Activated naive CD4-positive, alpha-beta T cell treated with anti-CD3 and anti-CD28 coated beads, Interleukin-2, amount 10 ng/mL, durations not matched to agents 7 days and 5 days (primary cell): ENCODE results near the gene DNPEP.

Experiments
- CTCF ChIA-PET: fragments of 350-600 bp; sonication (Branson Sonifier 250); formaldehyde crosslinking; loops from one replicate; lab custom pipeline; 2021; ENCODE audit warnings: antibody characterized with exemption; lab: Charles Lee
- DNase-seq: peaks from one replicate; pipeline ENCODE4 v3.0.0-alpha.2; 2020
- H3K27ac Mint-ChIP-seq: one replicate; pipeline ENCODE4 v1.8.0; 2021; ENCODE audit warnings: mild to moderate bottlenecking, moderate library complexity, mixed read lengths
- H3K27me3 Mint-ChIP-seq: one replicate; pipeline ENCODE4 v1.8.0; 2021; ENCODE audit warnings: mild to moderate bottlenecking, mixed read lengths
- H3K36me3 Mint-ChIP-seq: one replicate; pipeline ENCODE4 v1.8.0; 2021; ENCODE audit warnings: mixed read lengths
- H3K4me1 Mint-ChIP-seq: one replicate; pipeline ENCODE4 v1.8.0; 2021; ENCODE audit warnings: mixed read lengths
- H3K4me3 Mint-ChIP-seq: one replicate; pipeline ENCODE4 v1.8.0; 2021; ENCODE audit warnings: mild to moderate bottlenecking, moderate library complexity, mixed read lengths
- H3K9me3 Mint-ChIP-seq: one replicate; pipeline ENCODE4 v1.8.0; 2021; ENCODE audit warnings: mixed read lengths

Gene DNPEP

DNA sequence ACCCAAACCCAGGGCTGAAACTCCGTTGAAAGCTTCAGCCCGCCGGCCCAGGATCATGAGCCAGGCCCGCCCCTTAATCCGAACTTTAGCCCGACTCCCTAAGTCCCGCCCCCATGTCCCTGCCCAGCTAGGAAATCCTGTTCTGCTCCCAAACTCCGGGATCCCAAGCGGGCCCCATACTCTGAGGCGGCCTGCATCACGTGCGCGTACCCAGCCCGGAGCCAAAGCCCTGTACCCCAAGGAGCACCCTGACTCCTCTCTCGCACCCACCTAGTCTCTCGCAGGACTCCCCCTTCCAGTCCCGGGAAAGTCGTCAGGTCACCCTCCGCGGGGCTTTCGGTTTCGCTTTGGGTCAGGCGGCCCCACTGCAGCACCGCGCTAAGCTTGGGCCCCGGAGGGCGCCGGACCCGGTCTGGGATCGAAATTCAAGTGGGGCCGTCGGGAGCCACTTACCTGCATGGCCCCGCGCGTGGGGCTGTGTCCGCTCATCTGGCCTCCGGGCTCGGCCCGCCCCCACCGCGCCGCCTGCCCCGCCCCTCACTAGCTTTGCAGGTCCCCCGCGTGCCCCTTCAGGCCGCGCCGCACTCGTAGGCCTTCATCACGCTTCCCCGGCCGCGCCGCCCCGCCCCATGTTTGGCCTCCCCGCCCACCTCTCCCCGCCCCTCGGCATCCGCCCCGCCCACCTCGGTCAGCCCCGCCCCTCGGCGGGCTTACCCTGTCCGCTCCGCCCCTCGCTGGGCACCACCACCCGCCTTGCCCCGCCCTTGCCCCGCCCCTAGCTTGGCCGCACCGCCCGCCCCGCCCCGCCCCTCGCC is at the start of gene DNPEP:
TSS of gene DNPEP (minus strand) at position 607 of the 815 bp plus-strand sequence. CDS start at position 489, 118 bp downstream.
- Mint-ChIP-seq H3K27me3 (peaks cover 9% of the 10 kb centered on the region), H3K36me3 (peaks cover 32% of the 10 kb centered on the region), H3K27ac (peak within 1 kb of the TSS; percentile 96), H3K4me3 (peak within 1 kb of the TSS; percentile 96), H3K9me3 (no peaks in the 10 kb centered on the region), H3K4me1 (peaks cover 21% of the 10 kb centered on the region)
- DNase-seq, result peak; percentile 92
- CTCF ChIA-PET, result interaction anchor here (0.9 to 1.6 kb wide), 2 partner anchors 21 to 84 kb away, joined by 3 read pairs; no protein-coding TSS in a partner anchor

DNA sequence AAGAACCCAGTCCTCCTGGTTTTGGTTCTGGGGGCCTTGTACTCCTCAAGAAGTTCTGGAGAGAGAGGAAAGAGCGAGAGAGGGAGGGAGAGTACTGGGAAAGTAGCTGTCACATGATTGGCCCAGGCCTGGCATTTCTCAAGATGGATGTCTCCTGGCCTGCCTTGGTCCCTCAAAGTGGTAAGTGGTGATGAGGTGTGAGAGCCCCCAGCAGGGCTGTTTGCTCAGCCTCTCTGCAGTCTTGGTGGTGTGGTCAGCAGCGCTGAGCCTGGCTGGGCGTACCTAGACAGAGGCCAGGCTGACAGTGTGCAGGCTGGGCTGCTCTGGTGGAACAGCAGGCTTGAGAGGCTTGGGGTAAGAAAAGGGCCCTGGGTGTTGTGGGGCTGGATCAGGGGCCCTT is 49.4 kb upstream of the DNPEP start:
- H3K9me3 Mint-ChIP-seq, result no peaks in the 10 kb centered on the region
- peaks cover 18% of the 10 kb centered on the region for H3K27me3 Mint-ChIP-seq
- DNase-seq, result no peak
- H3K27ac Mint-ChIP-seq, result no peak overlapping the region
- no peak overlapping the region for H3K4me3 Mint-ChIP-seq
- no peaks in the 10 kb centered on the region for H3K36me3 Mint-ChIP-seq
- H3K4me1 Mint-ChIP-seq, result peaks cover 8% of the 10 kb centered on the region
- CTCF ChIA-PET, result interaction anchor here (1.0 kb wide), 1 partner anchor 39 kb away, joined by 3 read pairs; no protein-coding TSS in a partner anchor

DNA sequence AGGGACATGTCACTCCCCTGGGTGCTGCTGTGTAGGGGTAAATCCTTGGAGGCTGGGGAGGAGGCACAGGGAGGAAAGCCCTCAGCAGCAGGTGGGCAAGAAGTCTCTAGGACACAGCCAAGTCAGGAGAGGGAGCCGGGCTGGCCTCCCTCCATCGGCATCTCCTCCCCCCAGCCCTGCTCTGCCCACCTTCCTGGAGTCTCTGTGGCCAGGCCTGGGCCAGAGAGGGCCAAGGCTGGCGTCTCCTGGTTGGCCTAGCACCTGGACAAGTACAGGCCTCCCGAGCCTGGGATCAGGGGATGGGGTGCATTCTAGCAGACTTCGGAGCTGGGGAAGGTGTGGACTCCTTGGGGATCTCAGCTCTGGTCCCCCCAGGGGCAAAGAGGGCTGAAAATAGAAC is 48.8 kb upstream of the DNPEP start:
- Mint-ChIP-seq H3K4me1 (peaks cover 7% of the 10 kb centered on the region), H3K36me3 (no peaks in the 10 kb centered on the region), H3K4me3 (no peak overlapping the region), H3K27me3 (peaks cover 17% of the 10 kb centered on the region), H3K27ac (no peak overlapping the region), H3K9me3 (no peaks in the 10 kb centered on the region)
- CTCF ChIA-PET, result interaction anchor here (0.7 to 4.4 kb wide), 3 partner anchors 18 to 39 kb away, joined by 3 to 31 read pairs (median 3); no protein-coding TSS in a partner anchor
- no peak for DNase-seq

DNA sequence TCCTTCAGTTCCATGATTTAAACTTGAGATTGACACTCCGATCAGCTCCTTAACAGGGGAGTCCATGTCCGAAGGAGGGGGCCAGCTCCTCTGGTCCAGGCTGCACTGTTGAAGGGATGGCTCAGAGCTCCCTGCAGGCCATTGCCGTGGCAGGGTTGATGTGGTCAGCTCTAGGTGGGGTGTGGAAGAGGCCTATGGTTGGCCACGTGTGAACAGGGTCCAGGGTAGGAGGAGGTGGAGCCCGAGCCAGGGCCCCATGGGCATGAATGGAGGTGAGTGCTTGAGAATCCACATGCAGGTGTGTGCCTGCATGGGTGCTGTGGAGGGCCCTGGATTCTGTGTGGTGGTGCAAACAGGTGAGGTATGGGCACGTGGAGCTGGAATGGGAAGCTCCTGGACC is 48.0 kb upstream of the DNPEP start:
- H3K36me3 Mint-ChIP-seq, result no peaks in the 10 kb centered on the region
- H3K4me3 Mint-ChIP-seq, result no peak overlapping the region
- H3K27ac Mint-ChIP-seq, result no peak overlapping the region
- no peak for DNase-seq
- CTCF ChIA-PET, result interaction anchor here (0.7 to 4.4 kb wide), 2 partner anchors 19 to 33 kb away, joined by 3 to 31 read pairs; no protein-coding TSS in a partner anchor
- no peaks in the 10 kb centered on the region for H3K9me3 Mint-ChIP-seq
- H3K4me1 Mint-ChIP-seq, result no peaks in the 10 kb centered on the region
- peaks cover 22% of the 10 kb centered on the region for H3K27me3 Mint-ChIP-seq

DNA sequence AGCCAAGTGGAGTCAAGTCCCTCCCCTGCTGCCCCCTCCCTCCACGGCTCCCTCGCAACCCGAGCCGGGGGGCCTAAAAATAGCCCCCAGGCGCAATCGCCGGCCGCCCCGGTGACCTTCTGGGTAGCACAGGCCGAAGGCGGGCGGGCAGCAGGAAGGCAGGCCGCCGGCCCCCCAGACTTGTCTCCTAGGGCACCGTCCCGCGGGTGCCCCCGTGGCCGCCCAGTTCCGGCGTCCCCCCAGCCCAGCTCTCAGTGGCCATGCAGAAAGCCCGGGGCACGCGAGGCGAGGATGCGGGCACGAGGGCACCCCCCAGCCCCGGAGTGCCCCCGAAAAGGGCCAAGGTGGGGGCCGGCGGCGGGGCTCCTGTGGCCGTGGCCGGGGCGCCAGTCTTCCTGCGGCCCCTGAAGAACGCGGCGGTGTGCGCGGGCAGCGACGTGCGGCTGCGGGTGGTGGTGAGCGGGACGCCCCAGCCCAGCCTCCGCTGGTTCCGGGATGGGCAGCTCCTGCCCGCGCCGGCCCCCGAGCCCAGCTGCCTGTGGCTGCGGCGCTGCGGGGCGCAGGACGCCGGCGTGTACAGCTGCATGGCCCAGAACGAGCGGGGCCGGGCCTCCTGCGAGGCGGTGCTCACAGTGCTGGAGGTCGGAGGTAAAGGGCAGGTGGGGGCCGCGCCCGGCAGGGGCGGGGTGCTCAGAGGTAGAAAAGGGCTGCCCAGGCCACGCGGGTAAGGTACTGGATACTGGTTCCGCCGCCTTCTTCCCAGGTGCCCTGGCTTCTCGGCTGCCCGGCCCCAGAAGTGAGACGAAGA is 47.2 kb upstream of the DNPEP start, which contains the start of gene SPEG:
TSS of gene SPEG (plus strand) at position 126 of the 808 bp plus-strand sequence. CDS start at position 261, 135 bp downstream.
- H3K4me1 Mint-ChIP-seq, result no peaks in the 10 kb centered on the region
- H3K27ac Mint-ChIP-seq, result no peak within 1 kb of the TSS
- H3K4me3 Mint-ChIP-seq, result no peak within 1 kb of the TSS
- no peak for DNase-seq
- peaks cover 23% of the 10 kb centered on the region for H3K27me3 Mint-ChIP-seq
- no peaks in the 10 kb centered on the region for H3K9me3 Mint-ChIP-seq
- H3K36me3 Mint-ChIP-seq, result no peaks in the 10 kb centered on the region
- CTCF ChIA-PET, result interaction anchor here (4.4 kb wide), 1 partner anchor 32 kb away, joined by 31 read pairs; no protein-coding TSS in a partner anchor

DNA sequence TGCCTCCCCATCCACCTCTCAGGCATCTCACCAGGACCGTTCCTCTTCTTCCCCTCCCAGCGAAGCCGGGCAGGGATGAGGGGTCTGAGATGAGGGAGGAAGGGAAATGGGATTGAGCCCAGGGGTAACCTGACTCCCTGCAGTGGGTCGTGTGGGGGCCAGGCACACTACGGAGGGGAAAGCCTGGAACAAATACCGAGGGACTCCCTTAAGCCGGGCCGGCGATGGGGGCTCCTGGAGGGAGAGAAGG is 46.7 kb upstream of the DNPEP start:
- H3K9me3 Mint-ChIP-seq, result no peaks in the 10 kb centered on the region
- H3K27me3 Mint-ChIP-seq, result peaks cover 25% of the 10 kb centered on the region
- no peak for DNase-seq
- no peak overlapping the region for H3K4me3 Mint-ChIP-seq
- no peaks in the 10 kb centered on the region for H3K4me1 Mint-ChIP-seq
- H3K27ac Mint-ChIP-seq, result no peak overlapping the region
- H3K36me3 Mint-ChIP-seq, result no peaks in the 10 kb centered on the region
- CTCF ChIA-PET, result interaction anchor here (1.0 to 4.4 kb wide), 4 partner anchors 13 to 32 kb away, joined by 4 to 31 read pairs (median 5); no protein-coding TSS in a partner anchor

DNA sequence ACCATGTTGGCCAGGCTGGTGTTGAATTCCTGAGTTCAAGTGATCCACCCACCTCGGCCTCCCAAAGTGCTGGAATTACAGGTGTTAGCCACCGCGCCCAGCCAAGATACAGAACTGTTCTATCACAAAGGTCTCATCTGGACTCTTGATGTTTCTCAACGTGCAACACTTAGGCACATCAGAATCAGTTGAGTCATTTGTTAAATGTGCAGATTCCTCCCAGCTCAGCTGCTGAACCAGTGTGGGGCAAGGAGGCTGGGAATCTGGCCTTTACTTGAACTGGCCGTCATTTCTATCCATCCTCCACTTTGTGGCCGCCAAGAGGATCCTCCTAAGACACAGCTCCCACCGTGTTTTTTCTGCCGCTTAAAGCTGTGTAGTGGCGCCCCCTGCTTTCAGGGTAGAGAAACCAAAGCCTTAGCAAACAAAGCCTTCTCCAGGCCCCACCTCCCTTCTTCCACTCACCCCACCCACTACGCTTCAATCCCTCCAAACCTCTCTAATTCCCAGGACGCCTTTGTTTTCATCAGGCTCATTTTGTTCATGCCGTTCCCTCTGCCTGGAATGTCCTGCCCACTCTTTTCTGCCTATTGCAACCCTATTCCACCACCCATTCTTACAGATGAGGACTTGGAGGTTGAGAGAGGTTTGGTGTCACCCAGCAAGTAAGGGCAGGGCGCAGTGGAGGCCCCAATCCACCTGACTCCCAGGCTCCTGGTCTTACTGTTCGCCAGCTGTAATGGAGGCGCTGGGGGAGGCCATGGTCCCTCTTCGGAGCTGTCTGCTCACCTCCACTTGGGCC is 46.2 kb upstream of the DNPEP start:
- Mint-ChIP-seq H3K36me3 (no peaks in the 10 kb centered on the region), H3K9me3 (no peaks in the 10 kb centered on the region), H3K27me3 (peaks cover 30% of the 10 kb centered on the region), H3K4me3 (no peak overlapping the region), H3K27ac (no peak overlapping the region), H3K4me1 (no peaks in the 10 kb centered on the region)
- DNase-seq, result peak; percentile 50
- CTCF ChIA-PET, result interaction anchor here (0.7 to 4.4 kb wide), 7 partner anchors 12 to 43 kb away, joined by 3 to 31 read pairs (median 4); no protein-coding TSS in a partner anchor

DNA sequence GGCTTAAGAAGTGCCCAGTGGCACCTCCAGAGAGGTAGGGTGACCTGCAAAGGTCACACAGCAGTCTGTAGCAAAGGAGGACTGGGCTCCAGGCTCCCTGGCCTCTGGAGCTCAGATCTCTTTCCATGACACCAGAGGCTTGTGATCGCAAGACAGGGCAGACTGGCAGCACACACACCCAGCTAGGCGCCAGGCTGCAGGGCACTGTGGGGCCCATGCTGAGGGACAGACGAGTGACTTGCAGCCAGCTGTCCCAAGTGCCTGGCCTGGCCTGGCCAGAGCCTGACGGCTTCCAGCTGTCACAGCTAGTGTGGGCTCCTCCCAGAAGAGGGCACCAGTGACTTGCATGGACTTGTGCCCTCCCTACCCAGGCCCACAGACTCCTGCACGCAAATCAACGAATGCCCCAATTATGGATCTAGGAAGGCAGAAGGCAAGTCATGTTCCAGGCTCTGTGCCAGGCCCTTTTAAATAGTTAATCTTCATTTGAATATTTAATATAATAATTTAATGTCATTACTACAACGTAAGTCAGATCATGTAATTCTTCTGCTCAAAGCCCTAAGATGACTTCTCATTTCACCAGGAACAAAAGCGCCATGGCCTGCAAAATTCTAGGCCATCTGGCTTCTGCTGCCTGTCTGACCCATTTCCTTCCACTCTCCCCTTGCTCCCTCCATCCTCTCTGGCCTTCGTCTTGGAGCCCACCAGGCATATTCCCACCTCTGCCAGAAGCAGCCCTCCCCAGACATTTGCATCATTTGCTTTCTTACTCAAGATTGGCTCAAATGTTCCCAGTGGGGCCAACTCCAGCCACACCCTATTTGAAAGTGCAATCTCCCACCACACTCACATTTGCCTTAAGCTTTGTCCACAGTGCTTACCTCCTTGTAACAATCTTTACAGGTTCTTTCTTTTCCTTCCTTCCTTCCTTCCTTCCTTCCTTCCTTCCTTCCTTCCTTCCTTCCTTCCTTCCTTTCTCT is 43.2 kb upstream of the DNPEP start:
- Mint-ChIP-seq H3K27me3 (peaks cover 47% of the 10 kb centered on the region), H3K4me1 (no peaks in the 10 kb centered on the region), H3K27ac (no peak overlapping the region), H3K9me3 (no peaks in the 10 kb centered on the region), H3K4me3 (no peak overlapping the region), H3K36me3 (no peaks in the 10 kb centered on the region)
- CTCF ChIA-PET, result interaction anchor here (1.1 to 1.6 kb wide), 3 partner anchors 27 to 110 kb away, joined by 3 to 5 read pairs (median 3); no protein-coding TSS in a partner anchor
- no peak for DNase-seq

DNA sequence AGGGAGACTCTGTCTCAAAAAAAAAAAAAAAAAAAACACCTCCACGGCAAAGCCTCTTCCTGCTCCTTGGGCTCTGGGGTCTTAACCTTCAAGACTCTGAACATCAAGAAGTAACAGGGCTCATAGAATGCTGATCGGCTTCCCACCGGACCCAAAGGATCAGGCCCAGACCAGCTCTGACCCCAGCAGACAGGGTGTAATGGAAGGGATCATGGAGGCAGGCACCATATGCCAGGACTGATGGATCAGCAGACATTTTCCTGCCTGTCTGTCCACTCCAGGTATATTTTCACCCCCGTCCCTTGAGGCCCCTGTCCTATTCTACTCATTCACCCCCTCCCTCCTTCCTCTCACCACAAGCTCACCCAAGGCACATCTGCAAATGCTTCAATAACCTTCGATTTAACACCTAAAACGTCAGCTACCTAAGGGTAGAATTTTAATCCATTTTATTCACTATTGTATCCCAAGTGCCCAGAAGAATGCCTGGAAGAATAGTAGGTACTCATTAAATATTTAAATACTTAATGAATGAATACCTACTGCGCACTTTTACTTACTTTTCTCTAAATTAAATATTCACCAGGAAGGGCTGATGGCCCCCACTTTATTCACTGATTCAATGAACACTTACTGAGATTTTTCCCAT is 42.4 kb upstream of the DNPEP start:
- no peak overlapping the region for H3K4me3 Mint-ChIP-seq
- H3K4me1 Mint-ChIP-seq, result no peaks in the 10 kb centered on the region
- CTCF ChIA-PET, result interaction anchor here (1.5 to 1.6 kb wide), 3 partner anchors 27 to 100 kb away, joined by 3 to 5 read pairs (median 3); no protein-coding TSS in a partner anchor
- DNase-seq, result no peak
- H3K9me3 Mint-ChIP-seq, result no peaks in the 10 kb centered on the region
- H3K27ac Mint-ChIP-seq, result no peak overlapping the region
- peaks cover 56% of the 10 kb centered on the region for H3K27me3 Mint-ChIP-seq
- H3K36me3 Mint-ChIP-seq, result no peaks in the 10 kb centered on the region

DNA sequence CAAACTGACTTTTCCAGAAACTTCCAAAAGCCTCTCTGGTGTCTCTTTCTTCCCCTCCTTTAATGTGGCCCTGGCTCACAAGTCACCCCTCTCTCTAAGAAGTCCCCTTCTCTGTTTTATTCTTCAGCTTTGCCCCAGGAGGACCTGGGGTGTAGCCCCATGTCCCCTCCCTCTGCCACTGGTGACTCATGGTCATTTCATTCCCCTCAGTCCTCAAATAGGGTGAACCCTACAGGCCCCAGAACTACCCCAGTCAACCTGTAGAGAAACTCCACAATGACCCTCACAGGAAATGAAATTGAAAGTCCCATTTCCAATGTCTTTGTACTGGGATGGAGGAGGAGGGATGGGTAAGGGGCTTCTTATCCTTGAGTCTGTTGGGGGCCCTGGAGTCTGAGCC is 40.8 kb upstream of the DNPEP start:
- Mint-ChIP-seq H3K27me3 (peaks cover 46% of the 10 kb centered on the region), H3K4me1 (no peaks in the 10 kb centered on the region), H3K4me3 (no peak overlapping the region), H3K9me3 (no peaks in the 10 kb centered on the region), H3K27ac (no peak overlapping the region), H3K36me3 (no peaks in the 10 kb centered on the region)
- no peak for DNase-seq
- CTCF ChIA-PET, result interaction anchor here (1.1 to 1.5 kb wide), 2 partner anchors 26 to 29 kb away, joined by 3 read pairs; no protein-coding TSS in a partner anchor

DNA sequence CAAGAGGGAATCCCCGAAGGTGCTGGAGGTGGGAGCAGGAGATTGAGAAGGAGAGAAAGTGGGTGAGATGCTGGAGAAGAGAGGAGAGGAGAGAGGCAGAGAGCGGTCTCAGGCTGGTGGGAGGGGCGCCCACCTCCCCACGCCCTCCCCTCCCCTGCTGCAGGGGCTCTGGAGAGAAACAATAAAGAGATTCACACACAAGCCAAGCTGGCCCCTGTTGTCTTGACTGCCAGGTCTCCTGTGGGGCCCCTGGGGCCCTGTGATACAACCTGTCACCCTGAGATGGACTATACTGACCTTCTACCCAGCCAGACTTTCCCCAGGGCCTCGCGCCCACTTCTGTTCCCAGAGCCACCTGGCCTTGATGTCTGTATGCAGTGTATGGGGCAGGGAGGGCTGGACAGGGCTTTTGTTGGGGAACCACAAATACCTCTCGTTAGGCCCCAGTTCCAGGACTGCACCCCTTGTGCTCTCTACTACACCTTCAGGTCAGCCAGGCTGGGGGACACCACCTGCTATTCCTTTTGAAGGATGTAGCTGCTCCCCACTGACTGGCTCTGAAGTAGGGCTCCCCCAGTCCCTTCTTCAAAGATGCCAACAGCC is 38.9 kb upstream of the DNPEP start:
- Mint-ChIP-seq H3K27me3 (peaks cover 47% of the 10 kb centered on the region), H3K9me3 (no peaks in the 10 kb centered on the region), H3K36me3 (no peaks in the 10 kb centered on the region), H3K27ac (no peak overlapping the region), H3K4me1 (no peaks in the 10 kb centered on the region), H3K4me3 (no peak overlapping the region)
- DNase-seq, result no peak
- CTCF ChIA-PET, result interaction anchor here (1.4 kb wide), 1 partner anchor 36 kb away, joined by 3 read pairs; no protein-coding TSS in a partner anchor

DNA sequence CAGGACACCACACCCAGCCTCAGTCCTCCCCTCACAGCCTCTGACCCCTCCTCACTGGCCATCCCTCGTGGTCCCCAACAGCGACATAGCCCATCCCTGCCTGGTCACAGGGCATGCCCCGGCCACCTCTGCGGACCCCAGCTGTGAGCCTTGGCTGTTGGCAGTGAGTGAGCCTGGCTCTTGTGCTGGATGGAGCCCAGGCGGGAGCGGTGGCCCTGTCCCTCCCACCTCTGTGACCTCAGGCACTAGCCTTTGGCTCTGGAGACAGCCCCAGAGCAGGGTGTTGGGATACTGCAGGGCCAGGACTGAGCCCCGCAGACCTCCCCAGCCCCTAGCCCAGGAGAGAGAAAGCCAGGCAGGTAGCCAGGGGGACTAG is 38.3 kb upstream of the DNPEP start:
- no peak for DNase-seq
- H3K4me3 Mint-ChIP-seq, result no peak overlapping the region
- H3K27ac Mint-ChIP-seq, result no peak overlapping the region
- H3K27me3 Mint-ChIP-seq, result peaks cover 48% of the 10 kb centered on the region
- H3K36me3 Mint-ChIP-seq, result no peaks in the 10 kb centered on the region
- no peaks in the 10 kb centered on the region for H3K9me3 Mint-ChIP-seq
- H3K4me1 Mint-ChIP-seq, result no peaks in the 10 kb centered on the region
- CTCF ChIA-PET, result no interaction called here
